GM12872 (cell line): Measurements from ENCODE around the gene GALNT9.

ENCODE experiments used
- CTCF ChIP-seq: IDR thresholded peaks from 3 replicates; pipeline ENCODE4 v1.5.1; 2011; ENCODE audit warnings: low read depth, mild to moderate bottlenecking, low read length, moderate library complexity; ENCODE audit not compliant: insufficient read depth

GALNT9 gene

GRCh38 chr12:132360906-132361777 is 31.8 kb upstream of the GALNT9 start:
- no peak for TF ChIP-seq CTCF

GRCh38 chr12:132360410-132360809 is 31.0 kb upstream of the GALNT9 start:
- no peak for TF ChIP-seq CTCF

- TF ChIP-seq CTCF: no peak
These were observed 30.6 kb upstream of the GALNT9 start for GRCh38 chr12:132359971-132360370.

DNA sequence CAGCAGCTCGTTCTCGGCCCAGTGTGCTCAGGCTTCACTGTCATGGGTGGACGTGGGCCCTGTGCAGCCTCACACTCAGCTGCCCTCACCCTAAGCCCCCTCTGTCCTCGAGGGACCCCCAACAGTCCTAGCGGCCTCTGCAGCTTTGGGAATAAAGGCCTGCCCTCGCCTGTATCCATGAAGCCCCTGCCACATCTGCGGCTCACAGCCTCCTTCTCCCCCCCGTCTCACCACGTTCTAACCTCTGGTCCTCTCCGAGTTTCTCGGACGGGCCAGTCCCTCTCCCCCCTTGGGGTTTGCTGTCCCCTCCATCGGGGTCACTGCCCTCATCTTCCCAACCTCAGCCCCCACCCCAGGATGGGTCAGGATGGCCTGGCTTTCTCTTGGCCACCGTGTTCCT is 30.2 kb upstream of the GALNT9 start:
- TF ChIP-seq CTCF: no peak

GRCh38 chr12:132357623-132358186 is 28.3 kb upstream of the GALNT9 start:
- no peak for TF ChIP-seq CTCF

GRCh38 chr12:132356691-132357622 is 27.6 kb upstream of the GALNT9 start:
- no peak for TF ChIP-seq CTCF
